KMS-11 (cell line): ENCODE data around the gene ACSL6.

Experiments used
- H2AFZ ChIP-seq: fragments of 200-600 bp; sonication (generic); 2 replicates; pipeline ENCODE4 v1.6.1; 2016; ENCODE audit warnings: antibody characterized with exemption, mixed run types, low read depth
- H3K27ac ChIP-seq: fragments of 200-600 bp; sonication (generic); 2 replicates; pipeline ENCODE4 v1.6.1; 2016; ENCODE audit warnings: mild to moderate bottlenecking, mixed run types
- H3K27me3 ChIP-seq: fragments of 200-600 bp; sonication (generic); 2 replicates; pipeline ENCODE4 v1.6.1; 2017; ENCODE audit warnings: mild to moderate bottlenecking, low read depth, mixed run types, moderate library complexity; ENCODE audit not compliant: insufficient read depth
- H3K36me3 ChIP-seq: fragments of 200-600 bp; sonication (generic); 2 replicates; pipeline ENCODE4 v1.6.1; 2017; ENCODE audit warnings: mild to moderate bottlenecking, mixed run types; ENCODE audit not compliant: insufficient read depth
- H3K4me1 ChIP-seq: fragments of 200-600 bp; sonication (generic); 2 replicates; pipeline ENCODE4 v1.6.1; 2016; ENCODE audit warnings: mild to moderate bottlenecking, low read depth, mixed run types; ENCODE audit not compliant: poor library complexity, severe bottlenecking
- H3K4me2 ChIP-seq: fragments of 200-600 bp; sonication (generic); 2 replicates; pipeline ENCODE4 v1.7.0; 2016; ENCODE audit warnings: mild to moderate bottlenecking, mixed run types
- H3K4me3 ChIP-seq: fragments of 200-600 bp; sonication (generic); IDR thresholded peaks from 2 replicates; pipeline ENCODE4 v1.6.1; 2017; ENCODE audit warnings: low read depth, low read length, mixed read lengths; ENCODE audit not compliant: insufficient read depth
- H3K79me2 ChIP-seq: fragments of 200-600 bp; sonication (generic); 2 replicates; pipeline ENCODE4 v1.6.1; 2016; ENCODE audit warnings: low read depth, mixed run types; ENCODE audit not compliant: insufficient read depth
- H3K9ac ChIP-seq: fragments of 200-600 bp; sonication (generic); 2 replicates; pipeline ENCODE4 v1.6.1; 2016; ENCODE audit warnings: mild to moderate bottlenecking, mixed run types
- H4K20me1 ChIP-seq: fragments of 200-600 bp; sonication (generic); 2 replicates; pipeline ENCODE4 v1.6.1; 2016; ENCODE audit warnings: mild to moderate bottlenecking, mixed run types; ENCODE audit not compliant: insufficient read depth
- TF ChIP-seq, protein P1 (sequence below): fragments of 200-600 bp; sonication (generic); conservative IDR thresholded peaks from 2 replicates; pipeline ENCODE4 v1.6.1; 2017; ENCODE audit warnings: low read depth, mild to moderate bottlenecking, antibody characterized with exemption, low read length, moderate library complexity, mixed read lengths

The ACSL6 gene

DNA sequence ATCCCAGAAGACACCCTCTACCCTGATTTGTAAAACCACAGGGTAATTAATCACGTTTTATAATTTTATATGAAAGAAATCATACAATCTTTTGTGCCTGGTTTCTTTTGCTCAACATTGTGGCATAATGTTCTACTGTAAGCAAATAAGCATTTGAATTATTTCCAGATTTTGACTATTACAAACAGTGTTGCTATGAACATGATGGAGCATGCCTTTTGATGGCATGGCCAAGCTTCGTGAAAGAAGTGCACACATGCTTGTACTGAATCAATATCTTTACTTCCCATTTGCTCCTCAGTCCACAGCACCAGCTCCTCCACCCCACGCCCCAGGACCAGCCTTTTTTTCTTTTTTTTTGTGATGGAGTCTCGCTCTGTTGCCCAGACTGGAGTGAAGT lies 29.9 kb downstream of the ACSL6 start:
- no peak overlapping the region for H3K27ac ChIP-seq
- no peak overlapping the region for H3K4me2 ChIP-seq
- no peaks in the 10 kb centered on the region for H3K79me2 ChIP-seq
- H3K9ac ChIP-seq, result no peak overlapping the region
- H3K4me1 ChIP-seq, result no peaks in the 10 kb centered on the region
- no peaks in the 10 kb centered on the region for H3K27me3 ChIP-seq
- TF ChIP-seq, protein P1, sequence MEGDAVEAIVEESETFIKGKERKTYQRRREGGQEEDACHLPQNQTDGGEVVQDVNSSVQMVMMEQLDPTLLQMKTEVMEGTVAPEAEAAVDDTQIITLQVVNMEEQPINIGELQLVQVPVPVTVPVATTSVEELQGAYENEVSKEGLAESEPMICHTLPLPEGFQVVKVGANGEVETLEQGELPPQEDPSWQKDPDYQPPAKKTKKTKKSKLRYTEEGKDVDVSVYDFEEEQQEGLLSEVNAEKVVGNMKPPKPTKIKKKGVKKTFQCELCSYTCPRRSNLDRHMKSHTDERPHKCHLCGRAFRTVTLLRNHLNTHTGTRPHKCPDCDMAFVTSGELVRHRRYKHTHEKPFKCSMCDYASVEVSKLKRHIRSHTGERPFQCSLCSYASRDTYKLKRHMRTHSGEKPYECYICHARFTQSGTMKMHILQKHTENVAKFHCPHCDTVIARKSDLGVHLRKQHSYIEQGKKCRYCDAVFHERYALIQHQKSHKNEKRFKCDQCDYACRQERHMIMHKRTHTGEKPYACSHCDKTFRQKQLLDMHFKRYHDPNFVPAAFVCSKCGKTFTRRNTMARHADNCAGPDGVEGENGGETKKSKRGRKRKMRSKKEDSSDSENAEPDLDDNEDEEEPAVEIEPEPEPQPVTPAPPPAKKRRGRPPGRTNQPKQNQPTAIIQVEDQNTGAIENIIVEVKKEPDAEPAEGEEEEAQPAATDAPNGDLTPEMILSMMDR, result no peak
- H3K4me3 ChIP-seq, result no peak overlapping the region
- H2AFZ ChIP-seq, result no peak overlapping the region
- no peaks in the 10 kb centered on the region for H4K20me1 ChIP-seq
- no peaks in the 10 kb centered on the region for H3K36me3 ChIP-seq

DNA sequence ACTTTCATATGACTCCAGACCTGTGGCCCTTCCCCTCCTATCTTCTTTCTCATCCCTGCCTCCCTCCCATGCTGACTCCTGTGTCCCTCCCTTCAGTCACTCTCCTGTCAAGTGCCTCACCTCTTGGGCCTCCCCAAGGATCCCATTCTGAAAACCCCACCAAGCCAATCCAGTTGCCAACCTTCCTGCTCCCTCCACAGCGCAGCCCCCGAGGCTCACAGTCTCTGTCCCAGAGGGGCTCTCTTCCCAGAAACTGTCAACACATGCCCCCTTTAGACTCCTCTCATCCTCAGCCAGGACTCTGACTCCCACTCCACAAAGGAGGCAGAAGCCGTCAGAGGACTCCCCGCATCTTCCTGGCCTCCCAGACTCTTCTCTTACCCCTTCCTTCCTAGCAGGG lies 30.8 kb downstream of the ACSL6 start:
- Histone ChIP-seq H3K36me3 (no peaks in the 10 kb centered on the region), H2AFZ (no peak overlapping the region), H3K4me3 (no peak overlapping the region), H3K9ac (no peak overlapping the region), H3K27me3 (no peaks in the 10 kb centered on the region), H3K27ac (no peak overlapping the region), H3K4me1 (no peaks in the 10 kb centered on the region), H3K79me2 (no peaks in the 10 kb centered on the region), H3K4me2 (no peak overlapping the region), H4K20me1 (no peaks in the 10 kb centered on the region)
- TF ChIP-seq, protein P1, result no peak

DNA sequence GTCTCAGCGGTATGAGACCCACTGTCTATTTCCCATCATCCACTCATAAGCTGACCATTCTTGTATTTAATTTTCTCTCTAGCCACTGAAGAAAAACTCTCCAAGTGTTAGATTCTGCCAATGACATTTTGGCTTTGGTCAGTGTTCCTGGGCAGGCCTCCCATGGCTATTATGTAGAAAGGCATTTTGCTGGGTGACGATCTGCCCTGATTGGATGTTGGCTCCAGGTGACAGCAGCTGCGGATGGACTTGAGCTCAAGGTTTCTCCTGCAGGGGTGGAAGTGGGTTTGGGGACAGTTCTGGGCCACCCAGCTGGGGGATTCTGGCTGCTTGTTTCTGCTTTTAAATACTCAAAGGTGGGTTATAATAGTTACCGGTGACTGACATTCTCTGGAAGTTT lies 31.6 kb downstream of the ACSL6 start:
- TF ChIP-seq, protein P1, result no peak
- Histone ChIP-seq H3K36me3 (no peaks in the 10 kb centered on the region), H3K9ac (no peak overlapping the region), H3K4me3 (no peak overlapping the region), H3K79me2 (no peaks in the 10 kb centered on the region), H3K27ac (no peak overlapping the region), H3K4me2 (no peak overlapping the region), H3K4me1 (no peaks in the 10 kb centered on the region), H2AFZ (no peak overlapping the region), H4K20me1 (no peaks in the 10 kb centered on the region), H3K27me3 (no peaks in the 10 kb centered on the region)

DNA sequence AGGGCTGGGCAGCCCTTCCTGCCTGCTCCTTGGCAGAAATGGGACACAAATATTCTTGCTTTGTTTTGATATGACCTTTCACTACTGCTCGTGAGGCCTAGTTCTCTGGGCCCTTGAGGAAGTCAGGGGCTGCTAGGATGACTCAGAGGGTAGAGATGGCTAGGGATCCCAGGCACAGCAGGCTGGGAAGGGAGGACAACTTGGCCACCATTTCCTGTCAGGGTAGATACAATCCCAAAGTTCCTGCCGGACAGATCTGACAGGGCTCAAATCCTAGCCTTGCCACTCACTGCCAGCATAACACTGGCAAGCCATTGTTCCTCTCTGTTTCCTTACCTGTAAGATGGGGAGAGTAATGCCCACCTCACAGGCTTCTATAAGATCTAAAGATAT lies 34.2 kb downstream of the ACSL6 start:
- H3K4me1 ChIP-seq, result no peaks in the 10 kb centered on the region
- H3K36me3 ChIP-seq, result no peaks in the 10 kb centered on the region
- H3K27ac ChIP-seq, result no peak overlapping the region
- no peaks in the 10 kb centered on the region for H4K20me1 ChIP-seq
- H2AFZ ChIP-seq, result no peak overlapping the region
- no peaks in the 10 kb centered on the region for H3K79me2 ChIP-seq
- TF ChIP-seq, protein P1, result no peak
- no peaks in the 10 kb centered on the region for H3K27me3 ChIP-seq
- H3K4me3 ChIP-seq, result no peak overlapping the region
- H3K9ac ChIP-seq, result no peak overlapping the region
- H3K4me2 ChIP-seq, result no peak overlapping the region
